Colonic mucosa (tissue), 4 donors: Measurements from ENCODE around the gene MRPL57. TPM values are rescaled to one million over a fixed set of nuclear protein-coding genes. Genes with fewer than 3 reads are reported as not detected.
"Not testable (repeated sequence)": the region's sequence is repeated elsewhere in the genome, so short reads cannot be mapped to it uniquely, and the experiment has no call there.

Experiments
- DNase-seq: peaks from one replicate; pipeline ENCODE4 v3.0.0-alpha.2; 2020
- H3K27ac ChIP-seq: fragments of 200-600 bp; one replicate; pipeline ENCODE4 v1.8.0; 2021
- H3K27me3 ChIP-seq: fragments of 200-600 bp; one replicate; pipeline ENCODE4 v1.8.0; 2021
- H3K36me3 ChIP-seq: fragments of 200-600 bp; one replicate; pipeline ENCODE4 v1.8.0; 2021
- H3K4me1 ChIP-seq: fragments of 200-600 bp; one replicate; pipeline ENCODE4 v1.8.0; 2021; ENCODE audit warnings: mild to moderate bottlenecking
- H3K4me3 ChIP-seq: fragments of 200-600 bp; one replicate; pipeline ENCODE4 v1.8.0; 2021
- H3K9ac ChIP-seq, 2 donors: one replicate each; pipeline ENCODE4 v1.7.0; 2013; ENCODE audit warnings: control low read depth in 2 of 2, low read depth in 2 of 2, low read length in 2 of 2
- H3K9me3 ChIP-seq: fragments of 200-600 bp; one replicate; pipeline ENCODE4 v1.8.0; 2021
- CTCF ChIP-seq: fragments of 200-600 bp; IDR thresholded peaks from one replicate; pipeline ENCODE4 v1.8.0; 2022; ENCODE audit warnings: antibody characterized with exemption, mild to moderate bottlenecking
- intact Hi-C: fragments of 100-400 bp; cut with DNase I; formaldehyde crosslinking; loops from one replicate; pipeline ENCODE4 v1.14.1; 2022
- total RNA-seq, 2 donors: library from RNA; stranded (reverse); fragmentation: NEBNext Ultra II Directional in 1 of 2; extraction: Animal tissue kit (Norgen Biotek cat#: 25700) in 1 of 2; gene quantifications; one replicate each; pipeline ENCODE4 v1.2.1, GENCODE V29; 2021
- donor health status: healthy.
- donor health status: DM: no; HTN: no; CAD: no.
- donor health status: DM: no; HTN: no; CAD: no.

Gene MRPL57
- total RNA-seq, 2 donors from 2014 or later: 18.3 to 25.2 TPM

GRCh38 chr13:21175656-21176214 lies 723 bp upstream of the MRPL57 start:
- intact Hi-C loops: no loop called here
- no peak for DNase-seq
- Histone ChIP-seq H3K36me3 (no peaks in the 10 kb centered on the region), H3K9ac (peak overlapping the region; percentile 80 to 97), H3K27ac (peak overlapping the region; percentile 97), H3K9me3 (no peaks in the 10 kb centered on the region), H3K4me1 (peaks cover 8% of the 10 kb centered on the region), H3K4me3 (peak overlapping the region; percentile 90), H3K27me3 (no peaks in the 10 kb centered on the region)
- TF ChIP-seq CTCF: no peak

- H3K27me3 ChIP-seq: no peaks in the 10 kb centered on the region
- no peaks in the 10 kb centered on the region for H3K36me3 ChIP-seq
- peak overlapping the region; percentile 90 for H3K4me3 ChIP-seq
- no peak for TF ChIP-seq CTCF
- intact Hi-C loops: no loop called here
- peak overlapping the region; percentile 80 to 97 for H3K9ac ChIP-seq
- no peak for DNase-seq
- H3K9me3 ChIP-seq: no peaks in the 10 kb centered on the region
- peaks cover 8% of the 10 kb centered on the region for H3K4me1 ChIP-seq
- H3K27ac ChIP-seq: peak overlapping the region; percentile 97
These were observed 475 bp downstream of the MRPL57 start for GRCh38 chr13:21176982-21177284.

- Histone ChIP-seq H3K36me3 (no peaks in the 10 kb centered on the region), H3K27me3 (no peaks in the 10 kb centered on the region), H3K4me3 (no peak overlapping the region), H3K9ac (no peak overlapping the region), H3K4me1 (peaks cover 8% of the 10 kb centered on the region), H3K27ac (no peak overlapping the region), H3K9me3 (no peaks in the 10 kb centered on the region)
- intact Hi-C loops: loop anchor here (5.0 kb wide), 1 partner anchor 239 kb away; no protein-coding TSS in a partner anchor
- DNase-seq: no peak
- TF ChIP-seq CTCF: no peak
These were observed 5.2 kb downstream of the MRPL57 start for GRCh38 chr13:21181671-21182070.

GRCh38 chr13:21186410-21186809 lies 10.0 kb downstream of the MRPL57 start:
- H3K9ac ChIP-seq, H3K9me3 ChIP-seq, H3K36me3 ChIP-seq, H3K27me3 ChIP-seq, H3K4me3 ChIP-seq, DNase-seq, H3K27ac ChIP-seq, H3K4me1 ChIP-seq, intact Hi-C loops: not testable (repeated sequence)

- DNase-seq, H3K4me3 ChIP-seq, H3K9ac ChIP-seq, H3K9me3 ChIP-seq, H3K27ac ChIP-seq, H3K4me1 ChIP-seq, H3K27me3 ChIP-seq, H3K36me3 ChIP-seq, intact Hi-C loops: not testable (repeated sequence)
These were observed 18.3 kb downstream of the MRPL57 start for GRCh38 chr13:21194756-21195155.

- H3K9ac ChIP-seq, H3K4me3 ChIP-seq, H3K9me3 ChIP-seq, DNase-seq, H3K27ac ChIP-seq, H3K27me3 ChIP-seq, H3K36me3 ChIP-seq, H3K4me1 ChIP-seq, intact Hi-C loops: not testable (repeated sequence)
These were observed 21.3 kb downstream of the MRPL57 start for GRCh38 chr13:21197606-21198225.

GRCh38 chr13:21198391-21198790 lies 21.9 kb downstream of the MRPL57 start:
- H3K27ac ChIP-seq, H3K9me3 ChIP-seq, H3K36me3 ChIP-seq, H3K27me3 ChIP-seq, H3K4me3 ChIP-seq, DNase-seq, H3K9ac ChIP-seq, H3K4me1 ChIP-seq, intact Hi-C loops: not testable (repeated sequence)

GRCh38 chr13:21201456-21202190 lies 25.2 kb downstream of the MRPL57 start:
- H3K27me3 ChIP-seq, H3K9me3 ChIP-seq, H3K4me1 ChIP-seq, intact Hi-C loops, H3K36me3 ChIP-seq, DNase-seq, H3K27ac ChIP-seq, H3K9ac ChIP-seq, H3K4me3 ChIP-seq: not testable (repeated sequence)
